CD4-positive, alpha-beta T cell treated with Interferon gamma for 1 hour (primary cell): ENCODE data around the gene C4orf36.

ENCODE experiments used
- DNase-seq: peaks from one replicate; pipeline ENCODE4 v3.0.0-alpha.2; 2020

The C4orf36 gene

GRCh38 chr4:86891762-86892635 is at the start of gene C4orf36:
TSS of gene C4orf36 (minus strand) at chr4:86892422. CDS start at chr4:86891520, 902 bp downstream.
- DNase-seq = peak; percentile 5

- no peak for DNase-seq
Measured at GRCh38 chr4:86940920-86941460, 48.8 kb upstream of the C4orf36 start.

- peak; percentile 45 for DNase-seq
Measured at GRCh38 chr4:86939729-86940575, 47.7 kb upstream of the C4orf36 start.

GRCh38 chr4:86938771-86939520 is 46.7 kb upstream of the C4orf36 start:
- no peak for DNase-seq

GRCh38 chr4:86935853-86936733 is 43.9 kb upstream of the C4orf36 start:
- peak; percentile 64 for DNase-seq

- DNase-seq = no peak
Measured at GRCh38 chr4:86935566-86935852, 43.3 kb upstream of the C4orf36 start.

GRCh38 chr4:86934771-86935565 is 42.7 kb upstream of the C4orf36 start, which contains the start of gene AFF1:
TSS of gene AFF1 (plus strand) at chr4:86935011. CDS start at chr4:86948534, 13,523 bp downstream.
- peak; percentile 92 for DNase-seq

GRCh38 chr4:86934147-86934770 is 42.0 kb upstream of the C4orf36 start:
- DNase-seq = no peak

- DNase-seq = no peak
Measured at GRCh38 chr4:86928400-86929255, 36.4 kb upstream of the C4orf36 start.

- no peak for DNase-seq
Measured at GRCh38 chr4:86927843-86928395, 35.7 kb upstream of the C4orf36 start.

- DNase-seq = no peak
Measured at GRCh38 chr4:86926435-86927086, 34.3 kb upstream of the C4orf36 start.

GRCh38 chr4:86924811-86925210 is 32.6 kb upstream of the C4orf36 start:
- DNase-seq = no peak

- no peak for DNase-seq
Measured at GRCh38 chr4:86921608-86922252, 29.5 kb upstream of the C4orf36 start.

- DNase-seq = no peak
Measured at GRCh38 chr4:86919561-86920223, 27.5 kb upstream of the C4orf36 start.

- no peak for DNase-seq
Measured at GRCh38 chr4:86918539-86919072, 26.4 kb upstream of the C4orf36 start.

GRCh38 chr4:86917212-86918039 is 25.2 kb upstream of the C4orf36 start:
- no peak for DNase-seq
